ENCODE results near the gene CPNE1.

Gene CPNE1

DNA sequence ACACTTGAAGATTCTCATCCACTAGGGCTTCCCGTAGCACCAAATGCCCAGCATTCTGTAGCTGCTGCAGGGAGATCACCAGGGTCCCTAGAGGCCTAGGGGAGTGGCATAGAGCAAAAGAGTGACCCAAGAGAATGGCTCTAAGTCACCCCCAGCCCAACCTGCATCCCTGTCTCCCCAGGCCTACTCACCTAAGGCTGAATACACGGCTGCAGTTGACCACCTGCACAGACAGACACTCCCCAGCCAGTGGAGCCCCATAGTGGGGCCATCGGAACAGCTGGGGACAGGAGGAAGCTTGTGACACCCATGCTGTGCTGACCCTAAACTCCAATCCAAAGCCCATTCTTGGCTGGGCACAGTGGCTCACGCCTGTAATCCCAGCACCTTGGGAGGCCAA, 58.6 kb downstream of the CPNE1 start:
- no peak for TF ChIP-seq ZFX (IDR thresholded peaks at IDR 0.05; ENCODE audit: borderline replicate concordance)
- TF ChIP-seq, protein P1, sequence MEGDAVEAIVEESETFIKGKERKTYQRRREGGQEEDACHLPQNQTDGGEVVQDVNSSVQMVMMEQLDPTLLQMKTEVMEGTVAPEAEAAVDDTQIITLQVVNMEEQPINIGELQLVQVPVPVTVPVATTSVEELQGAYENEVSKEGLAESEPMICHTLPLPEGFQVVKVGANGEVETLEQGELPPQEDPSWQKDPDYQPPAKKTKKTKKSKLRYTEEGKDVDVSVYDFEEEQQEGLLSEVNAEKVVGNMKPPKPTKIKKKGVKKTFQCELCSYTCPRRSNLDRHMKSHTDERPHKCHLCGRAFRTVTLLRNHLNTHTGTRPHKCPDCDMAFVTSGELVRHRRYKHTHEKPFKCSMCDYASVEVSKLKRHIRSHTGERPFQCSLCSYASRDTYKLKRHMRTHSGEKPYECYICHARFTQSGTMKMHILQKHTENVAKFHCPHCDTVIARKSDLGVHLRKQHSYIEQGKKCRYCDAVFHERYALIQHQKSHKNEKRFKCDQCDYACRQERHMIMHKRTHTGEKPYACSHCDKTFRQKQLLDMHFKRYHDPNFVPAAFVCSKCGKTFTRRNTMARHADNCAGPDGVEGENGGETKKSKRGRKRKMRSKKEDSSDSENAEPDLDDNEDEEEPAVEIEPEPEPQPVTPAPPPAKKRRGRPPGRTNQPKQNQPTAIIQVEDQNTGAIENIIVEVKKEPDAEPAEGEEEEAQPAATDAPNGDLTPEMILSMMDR (IDR thresholded peaks at IDR 0.05), result no peak
- H3K27ac ChIP-seq, result no peak overlapping the region

DNA sequence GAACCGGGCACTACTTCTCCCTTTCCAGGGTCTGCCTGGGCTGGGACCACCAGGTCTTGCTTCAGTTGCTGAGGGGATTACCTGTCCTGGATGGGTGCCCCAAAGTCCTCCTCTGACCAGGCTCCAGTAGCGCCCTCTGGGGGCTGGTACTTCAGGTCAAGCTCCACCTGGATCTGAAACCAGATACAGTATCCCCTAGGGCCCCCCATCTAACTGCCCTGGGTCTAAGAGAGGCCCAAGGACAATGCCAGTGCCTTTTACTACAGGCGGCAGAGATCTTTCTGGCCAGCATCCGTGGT, 60.3 kb downstream of the CPNE1 start:
- no peak for TF ChIP-seq ZFX (IDR thresholded peaks at IDR 0.05; ENCODE audit: borderline replicate concordance)
- TF ChIP-seq, protein P1 (IDR thresholded peaks at IDR 0.05), result peak; percentile 45

DNA sequence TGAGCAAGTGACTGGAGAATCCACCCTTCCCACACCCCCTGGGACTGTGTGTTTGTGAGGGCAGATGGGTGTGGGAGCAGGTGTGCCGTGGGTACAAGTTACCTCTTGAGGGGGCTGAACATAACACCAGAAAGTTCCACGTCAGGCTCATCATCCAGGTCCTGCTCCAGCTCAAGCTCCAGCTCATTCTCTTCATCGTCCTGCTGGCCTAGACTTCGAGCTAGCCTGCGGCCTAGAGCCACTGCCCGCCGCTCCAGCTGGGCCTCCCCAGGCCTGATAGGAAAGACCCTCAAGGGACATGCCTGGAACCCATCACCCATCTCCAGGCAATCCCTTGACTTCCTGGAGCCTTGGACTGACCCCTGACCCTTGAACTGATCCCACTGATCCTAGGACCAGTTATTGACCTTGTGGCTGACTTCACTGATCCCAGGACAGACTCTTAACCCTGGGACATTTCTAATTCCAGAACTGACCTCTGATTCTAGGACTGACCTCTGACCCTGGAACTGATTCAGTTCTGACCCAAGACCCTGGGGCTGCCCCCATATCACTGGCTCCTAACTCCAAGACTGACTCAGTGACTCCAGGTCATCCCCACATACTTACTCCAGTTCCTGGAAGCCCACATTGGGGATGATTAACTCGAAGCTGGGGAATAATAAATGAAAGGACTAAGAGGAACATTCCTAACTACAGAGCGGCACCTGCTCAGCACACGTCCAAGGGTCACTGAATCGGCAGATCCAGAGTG, 60.8 kb downstream of the CPNE1 start:
- TF ChIP-seq ZFX (IDR thresholded peaks at IDR 0.05; ENCODE audit: borderline replicate concordance), result no peak
- TF ChIP-seq, protein P1 (IDR thresholded peaks at IDR 0.05), result no peak
- H3K27ac ChIP-seq, result no peak overlapping the region

More for the DNA sequence above, 60.3 kb downstream of the CPNE1 start:
- no peak overlapping the region for H3K27ac ChIP-seq

DNA sequence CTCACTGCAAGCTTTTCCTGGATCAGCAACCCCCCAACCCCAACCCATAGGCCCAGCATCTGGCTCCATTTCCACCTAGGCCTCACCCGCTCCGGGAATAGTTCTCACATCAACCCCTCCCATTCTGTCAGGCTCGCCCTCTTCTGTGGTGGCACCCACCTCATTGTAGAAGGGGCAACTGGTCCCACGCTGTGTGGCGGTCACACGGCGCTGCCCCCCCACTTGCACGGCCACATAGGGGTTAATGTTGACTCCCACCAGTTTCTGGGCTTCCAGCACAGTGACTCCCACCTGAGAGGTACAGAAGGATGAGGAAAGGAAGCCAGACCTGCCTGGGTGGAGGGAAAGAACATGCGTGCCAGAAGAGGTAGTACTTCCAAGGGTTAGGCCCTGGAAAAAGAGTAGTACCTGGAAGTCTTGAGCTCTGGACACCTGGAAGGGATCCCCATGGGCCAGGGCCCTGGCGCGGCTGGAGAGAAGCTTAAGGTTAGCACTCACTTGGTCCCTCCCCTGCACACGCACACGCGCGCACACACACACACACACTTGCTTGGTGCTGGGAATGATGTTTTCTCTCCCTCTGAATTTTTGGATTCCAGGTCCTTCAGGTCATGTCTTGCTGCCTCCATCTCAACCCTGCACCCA, 61.7 kb downstream of the CPNE1 start:
- no peak for TF ChIP-seq ZFX (IDR thresholded peaks at IDR 0.05; ENCODE audit: borderline replicate concordance)
- TF ChIP-seq, protein P1 (IDR thresholded peaks at IDR 0.05), result no peak
- H3K27ac ChIP-seq, result no peak overlapping the region

DNA sequence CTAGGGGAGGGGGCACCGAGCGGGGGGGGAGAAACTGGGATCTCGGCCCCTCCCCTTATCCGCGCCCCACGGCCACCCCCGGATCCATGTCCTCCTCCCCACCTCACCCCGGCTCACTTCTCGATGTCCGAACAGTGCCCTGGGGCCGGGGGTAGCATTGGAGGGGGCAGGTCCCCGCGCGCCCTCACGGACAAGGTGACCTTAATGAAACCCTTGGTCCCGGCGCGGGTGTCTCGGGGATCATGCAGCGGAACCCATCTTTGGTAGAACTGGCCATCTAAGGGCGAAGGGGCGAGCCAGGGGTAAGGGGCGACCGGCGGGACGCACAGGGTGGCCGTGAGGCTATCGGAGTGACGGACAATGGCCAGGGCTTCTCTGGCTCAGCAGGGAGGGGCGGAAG, 62.7 kb downstream of the CPNE1 start:
- H3K27ac ChIP-seq, result 0 out of 2 replicates have a peak overlapping the region, but pooled peaks have one; percentile 7
- TF ChIP-seq, protein P1 (IDR thresholded peaks at IDR 0.05), result no peak
- no peak for TF ChIP-seq ZFX (IDR thresholded peaks at IDR 0.05; ENCODE audit: borderline replicate concordance)

DNA sequence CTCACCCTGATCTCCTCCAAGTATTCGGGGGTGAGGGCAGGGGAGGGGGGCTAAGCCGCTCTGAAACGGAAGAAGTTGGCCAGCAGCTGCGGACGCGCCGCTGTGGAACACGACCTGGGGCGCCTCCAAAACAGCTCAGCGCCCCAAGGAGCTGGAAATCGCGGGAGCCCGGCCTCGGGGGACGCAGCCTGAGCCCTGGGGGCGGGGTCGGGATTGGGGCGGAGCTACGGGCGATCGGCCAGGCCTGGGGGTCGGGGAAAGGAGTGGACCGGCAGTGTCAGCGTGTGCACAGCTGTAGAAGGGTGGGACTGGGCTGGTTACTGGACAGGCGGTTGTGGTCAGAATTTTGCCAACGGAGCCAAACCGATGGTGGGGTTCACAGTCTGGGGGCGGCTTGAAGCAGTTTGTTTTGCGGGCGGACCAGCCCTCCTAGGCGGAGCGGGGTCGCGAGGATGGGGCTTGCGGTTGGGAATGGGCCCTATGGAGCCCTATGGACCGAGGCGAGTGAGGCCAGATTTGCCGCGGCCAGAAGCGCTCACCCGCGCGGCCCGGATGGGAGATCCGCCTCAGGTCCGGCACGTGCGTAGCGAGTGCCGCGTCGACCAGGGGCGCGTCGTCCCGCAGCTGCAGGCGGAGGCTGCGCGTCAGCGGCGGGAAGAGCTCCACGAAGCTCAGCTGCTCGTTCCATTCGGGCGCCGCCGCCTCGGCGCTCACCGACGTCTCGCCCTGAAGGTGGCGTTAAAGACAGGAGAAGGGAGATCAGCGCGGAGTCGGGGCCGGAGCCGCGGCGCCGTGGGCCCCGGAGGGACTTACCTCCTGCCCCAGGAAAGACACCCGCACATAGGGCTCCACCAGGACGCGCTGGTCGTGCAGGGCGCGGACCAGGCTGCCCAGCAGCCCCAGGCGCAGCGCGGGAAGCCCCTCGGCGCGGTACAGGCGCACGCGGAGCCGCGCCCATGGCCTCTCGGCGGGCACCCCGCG, 63.4 kb downstream of the CPNE1 start:
- TF ChIP-seq, protein P1 (IDR thresholded peaks at IDR 0.05), result peak; percentile 70
- no peak for TF ChIP-seq ZFX (IDR thresholded peaks at IDR 0.05; ENCODE audit: borderline replicate concordance)
- H3K27ac ChIP-seq, result 0 out of 2 replicates have a peak overlapping the region, but pooled peaks have one; percentile 7
